HG02623 (cell line): ENCODE results near the gene CAV3.
"Not testable (repeated sequence)": the region's sequence is repeated elsewhere in the genome, so short reads cannot be mapped to it uniquely, and the experiment has no call there.

Experiments used
- ATAC-seq: cut with Tn5 transposase; IDR thresholded peaks from one replicate; pipeline ENCODE4 v1.9.1; 2021; ENCODE audit warnings: moderate library complexity; ENCODE audit not compliant: unreplicated experiment

The CAV3 gene

DNA sequence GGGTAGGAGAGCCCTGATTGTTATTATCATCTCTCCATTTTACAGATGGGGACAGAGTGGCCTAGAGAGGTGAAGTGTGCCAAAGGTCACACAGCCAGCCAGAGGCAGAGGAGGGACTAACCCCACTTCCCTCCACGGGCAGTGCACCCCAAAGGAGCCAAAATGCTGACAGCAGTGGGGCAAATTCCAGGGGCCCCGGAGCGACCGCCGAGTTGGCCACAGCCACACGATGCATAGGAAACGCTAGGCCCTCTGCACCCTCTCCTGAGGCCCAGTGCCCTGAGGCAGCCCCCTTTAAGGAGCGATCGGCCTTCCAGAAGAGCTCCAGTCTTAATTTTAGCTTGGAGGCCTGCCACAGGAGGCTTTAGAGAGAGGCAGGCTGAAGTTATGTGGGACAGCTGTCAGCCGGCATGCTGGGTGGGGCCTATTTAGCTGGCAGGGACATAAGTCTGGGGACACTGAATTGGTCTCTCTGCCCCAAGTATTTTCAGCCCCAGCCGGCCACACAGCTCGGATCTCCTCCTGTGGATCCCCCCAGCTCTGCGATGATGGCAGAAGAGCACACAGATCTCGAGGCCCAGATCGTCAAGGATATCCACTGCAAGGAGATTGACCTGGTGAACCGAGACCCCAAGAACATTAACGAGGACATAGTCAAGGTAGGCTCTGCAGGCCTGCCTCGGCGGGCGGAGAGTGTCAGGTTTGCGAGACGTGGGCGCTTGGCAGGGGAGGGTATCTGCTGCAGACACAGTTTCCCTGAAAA is at the start of gene CAV3:
Gene CAV3, plus strand, starts transcription at position 471 of the 763 bp plus-strand sequence. Its CDS starts 75 bp downstream, at position 546.
- no peak for ATAC-seq

DNA sequence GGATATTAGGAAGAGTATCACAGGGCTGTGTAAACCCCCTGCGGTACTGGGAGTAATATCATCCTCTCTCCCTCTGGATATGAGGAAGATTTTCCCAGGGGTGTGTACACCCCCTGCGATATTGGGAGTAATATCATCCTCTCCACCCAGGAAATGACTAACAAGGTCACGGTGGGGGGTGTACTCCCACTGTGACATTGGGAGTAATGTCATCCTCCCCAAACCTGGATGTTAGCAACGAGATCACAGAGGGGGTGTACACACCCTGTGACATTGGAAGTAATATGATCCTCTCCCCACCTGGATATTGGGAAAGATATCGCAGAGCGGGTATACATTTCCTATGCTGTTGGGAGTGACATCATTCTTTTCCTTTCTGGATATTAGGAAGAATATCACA is 48.6 kb upstream of the CAV3 start:
- not testable (repeated sequence) for ATAC-seq

DNA sequence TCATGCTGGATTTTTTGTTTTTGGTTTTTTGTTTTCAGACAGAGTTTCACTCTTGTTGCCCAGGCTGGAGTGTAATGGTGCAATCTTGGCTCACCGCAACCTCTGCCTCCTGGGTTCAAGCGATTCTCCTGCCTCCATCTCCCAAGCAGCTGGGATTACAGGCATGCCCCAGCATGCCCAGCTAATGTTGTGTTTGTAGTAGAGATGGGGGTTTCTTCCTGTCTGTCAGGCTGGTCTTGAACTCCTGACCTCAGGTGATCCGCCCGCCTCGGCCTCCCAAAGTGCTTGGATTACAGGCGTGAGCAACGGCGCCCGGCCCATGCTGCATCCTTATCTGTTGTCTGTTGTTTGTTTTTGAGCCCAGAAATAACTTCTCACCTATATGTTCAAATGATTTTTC is 42.3 kb upstream of the CAV3 start:
- not testable (repeated sequence) for ATAC-seq

DNA sequence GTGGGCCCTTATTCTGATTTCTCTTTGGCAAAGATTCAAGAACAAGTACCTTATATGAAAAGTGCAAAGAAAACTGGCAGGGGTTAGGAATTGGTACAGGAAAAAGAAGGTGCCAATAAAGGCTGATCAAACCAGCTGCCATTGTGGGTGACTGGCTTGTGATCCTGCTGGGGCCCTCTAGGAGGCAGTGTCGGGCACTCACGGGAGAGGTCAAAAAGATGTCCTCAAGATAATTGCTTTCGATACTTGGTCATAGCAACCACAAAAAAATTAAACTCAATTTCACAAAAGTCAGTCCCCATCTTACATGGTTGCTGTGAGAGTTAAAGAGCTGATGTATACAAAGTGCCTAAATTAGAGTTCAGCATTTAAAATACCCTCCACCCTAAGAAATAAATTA is 31.0 kb upstream of the CAV3 start:
- no peak for ATAC-seq

DNA sequence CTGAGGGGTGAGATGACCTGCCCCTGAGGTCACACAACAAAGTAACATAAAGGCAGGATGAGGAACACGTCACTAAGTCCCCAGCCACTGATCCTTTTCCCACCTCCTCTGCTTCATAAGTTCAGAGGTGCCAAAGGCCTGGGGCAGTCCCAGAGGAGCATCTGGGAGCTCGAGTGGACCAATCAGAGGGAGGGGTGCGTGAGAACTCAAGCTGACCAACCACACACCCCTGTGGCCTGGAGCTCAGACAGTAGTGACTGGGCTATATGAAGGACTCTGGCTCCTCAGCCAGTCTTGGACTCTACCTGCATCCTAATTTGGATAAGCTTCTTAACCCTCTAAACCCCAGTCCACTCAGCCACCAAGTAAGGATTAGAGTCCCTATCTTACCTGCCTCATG is 28.0 kb upstream of the CAV3 start:
- ATAC-seq = no peak

DNA sequence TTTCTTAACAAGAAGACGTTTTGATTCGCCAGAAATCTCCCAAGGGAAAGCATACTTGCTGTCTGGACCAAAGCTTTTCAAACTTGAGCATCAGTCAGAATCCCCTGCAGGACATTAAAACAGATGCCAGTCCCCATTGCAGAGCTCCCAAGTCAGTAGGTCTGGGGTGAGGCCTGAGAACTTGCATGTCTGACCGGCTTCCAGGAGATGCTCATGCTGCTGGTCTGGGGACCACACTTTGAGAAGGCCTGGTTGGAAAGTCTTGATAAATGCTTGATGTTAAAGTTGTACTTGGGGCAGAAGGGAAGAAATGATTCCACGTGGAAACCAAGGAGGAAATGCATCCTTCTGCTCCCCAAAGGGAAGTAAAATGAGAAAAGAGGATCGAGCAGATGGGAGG is 24.3 kb upstream of the CAV3 start:
- ATAC-seq = no peak

DNA sequence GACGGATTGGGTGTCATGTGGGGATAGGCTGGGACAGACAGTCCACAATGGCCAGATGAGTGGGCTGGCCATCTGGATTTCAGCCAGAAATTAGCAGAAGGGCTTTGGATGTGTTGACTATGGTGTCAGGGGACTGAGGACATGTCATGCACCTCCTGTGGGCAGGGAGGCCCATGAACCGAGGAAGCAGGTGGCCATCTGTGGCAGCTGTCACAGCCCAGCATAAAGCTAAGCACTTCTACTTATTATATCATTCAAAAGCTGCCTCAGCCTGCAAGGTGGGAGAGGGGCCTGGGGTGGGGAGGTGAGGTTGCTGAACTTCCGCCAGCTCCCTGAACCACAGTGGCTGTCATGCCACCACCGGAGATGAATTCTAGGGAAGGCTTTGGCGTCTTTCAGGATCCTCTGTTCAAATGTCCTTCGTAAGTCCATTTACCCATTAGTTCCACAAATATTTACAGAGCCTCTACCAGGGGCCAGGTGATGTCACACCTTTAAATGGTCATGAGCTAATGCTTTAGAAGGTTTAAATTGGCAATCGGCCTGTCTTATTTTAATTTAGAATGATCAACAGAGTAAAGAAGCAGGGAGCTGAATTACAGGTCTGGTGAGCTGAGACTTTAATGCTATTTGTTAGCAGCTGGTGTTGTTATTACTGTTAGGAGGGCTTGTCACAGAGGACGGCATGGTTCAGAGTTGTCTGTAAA is 23.6 kb upstream of the CAV3 start:
- no peak for ATAC-seq

DNA sequence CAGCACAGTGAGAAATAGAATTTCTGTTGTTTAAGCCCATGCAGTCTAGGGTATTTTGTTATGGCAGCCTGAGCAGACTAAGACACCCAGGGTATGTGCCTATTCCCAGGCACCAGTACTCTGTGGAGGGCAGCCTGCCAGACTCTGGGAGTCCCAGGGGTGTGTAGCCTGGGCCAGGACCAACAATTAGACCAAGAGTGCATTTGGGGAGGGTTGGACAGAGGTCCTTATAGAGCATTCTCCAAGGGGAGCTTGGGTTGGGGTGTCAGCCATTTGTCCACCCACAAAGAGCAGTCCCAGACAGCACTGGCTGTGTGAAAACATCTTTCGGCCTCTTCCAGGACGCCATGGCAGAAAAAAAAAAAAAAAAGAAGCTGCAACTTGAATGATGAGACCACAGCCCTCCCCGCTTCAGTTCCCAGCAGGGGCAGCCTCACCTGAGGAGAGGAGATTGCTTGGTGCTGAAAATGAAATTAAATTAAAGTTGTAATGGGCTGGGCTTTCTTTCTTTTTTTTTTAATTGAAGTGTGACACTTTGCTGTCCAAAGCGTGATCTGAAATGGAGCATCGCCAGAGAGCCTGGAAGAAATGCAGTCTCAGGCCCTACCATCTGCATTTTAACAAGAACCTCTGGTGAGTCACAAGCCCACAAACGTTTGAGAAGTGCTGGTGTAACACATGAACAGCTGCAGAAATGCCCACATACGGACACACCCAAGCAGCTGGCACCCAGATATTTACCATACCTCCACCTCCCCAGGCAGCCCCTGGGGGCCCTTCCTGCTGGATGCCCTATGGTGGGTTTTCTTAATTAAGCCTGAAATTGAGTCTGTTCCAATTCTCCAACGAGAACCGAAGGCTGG is 21.3 kb upstream of the CAV3 start:
- no peak for ATAC-seq

DNA sequence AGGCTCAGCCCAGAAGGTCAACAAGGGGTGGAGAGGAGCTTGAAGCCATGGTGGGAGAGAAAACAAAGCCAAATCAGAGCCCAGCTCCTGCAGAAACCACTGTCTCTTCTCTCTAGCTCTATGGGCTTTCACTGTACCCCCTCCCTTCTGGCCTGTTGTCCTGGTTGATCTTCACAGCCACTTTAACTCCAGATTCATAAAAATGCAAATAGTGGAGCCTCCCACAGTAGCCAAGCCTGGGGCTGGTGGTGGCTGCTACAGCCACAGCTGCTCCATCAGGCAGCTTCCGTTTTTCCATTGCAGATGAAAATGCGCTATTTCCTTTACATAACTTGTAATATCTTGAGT is 20.7 kb upstream of the CAV3 start:
- no peak for ATAC-seq

DNA sequence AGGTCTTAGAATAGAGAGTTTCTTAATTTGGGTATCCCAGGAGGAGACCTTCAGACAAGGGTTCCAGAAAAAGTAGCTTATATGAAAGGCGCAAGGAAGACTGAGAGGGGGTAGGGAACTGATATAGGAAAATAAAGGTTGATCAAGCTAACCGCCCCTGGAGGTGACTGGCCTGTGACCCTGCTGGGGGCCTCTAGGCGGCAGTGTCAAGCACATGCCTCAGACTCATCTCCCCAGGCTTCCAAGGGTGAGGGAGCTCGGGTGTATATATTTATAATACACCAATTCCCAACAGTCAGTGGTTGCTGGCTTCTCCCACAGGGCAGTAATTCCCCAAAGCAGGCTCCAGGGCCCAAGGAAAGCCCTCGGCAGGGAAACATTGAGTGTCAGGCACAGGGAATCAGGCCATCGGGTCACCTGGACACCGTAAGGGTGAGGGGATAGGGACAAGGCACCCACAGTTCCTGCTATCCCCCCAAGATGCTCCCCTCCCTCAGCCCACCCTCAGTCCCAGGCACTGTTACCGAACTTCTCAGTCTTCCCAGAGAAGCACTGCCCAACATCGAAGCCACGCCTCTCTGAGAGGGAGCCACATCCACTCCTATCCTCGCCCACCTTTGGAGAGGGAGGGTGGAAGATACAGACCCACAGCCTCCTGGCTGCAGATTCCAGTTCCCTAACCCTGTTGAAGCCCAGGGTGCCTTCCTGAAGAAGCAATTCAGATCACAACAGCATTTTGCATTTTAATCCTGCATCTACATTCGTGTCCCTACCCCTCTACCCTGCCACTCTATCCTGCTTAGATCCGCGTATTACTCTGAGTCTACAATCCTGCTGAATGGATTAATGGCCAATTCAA is 19.5 kb upstream of the CAV3 start:
- ATAC-seq = peak; percentile 47

DNA sequence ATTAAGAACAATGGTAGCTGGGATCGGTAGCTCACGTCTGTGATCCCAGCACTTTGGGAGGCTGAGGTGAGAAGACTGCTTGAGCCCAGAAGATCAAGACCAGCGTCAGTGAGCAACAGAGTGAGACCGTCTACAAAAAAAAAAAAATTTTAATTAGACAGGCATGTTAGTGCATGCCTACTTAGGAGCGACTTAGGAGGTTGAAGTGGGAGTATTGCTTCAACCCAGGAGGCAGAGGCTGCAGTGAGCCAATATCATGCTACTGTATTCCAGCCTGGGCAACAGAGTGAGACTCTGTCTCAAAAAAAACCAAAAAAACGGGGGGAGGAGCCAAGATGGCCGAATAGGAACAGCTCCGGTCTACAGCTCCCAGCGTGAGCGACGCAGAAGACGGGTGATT is 17.8 kb upstream of the CAV3 start:
- not testable (repeated sequence) for ATAC-seq

DNA sequence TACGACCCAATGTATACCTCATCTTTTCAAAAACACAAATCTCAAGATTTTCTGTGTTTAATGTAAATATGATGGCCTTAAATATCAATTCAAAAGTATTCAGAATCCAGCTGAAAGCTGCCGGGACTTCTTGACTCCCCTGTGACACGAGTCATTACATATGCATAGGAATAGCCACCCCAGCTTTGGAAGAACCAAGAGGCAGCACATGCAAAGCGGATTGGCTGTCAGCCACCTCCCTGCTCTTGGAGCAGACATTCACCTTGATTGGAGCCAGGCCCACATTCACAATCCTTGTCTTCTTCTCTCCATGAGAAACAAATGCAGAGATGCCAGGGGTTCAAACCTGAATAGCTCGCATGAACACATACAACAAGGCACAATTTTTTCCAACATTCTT is 10.8 kb upstream of the CAV3 start:
- no peak for ATAC-seq

DNA sequence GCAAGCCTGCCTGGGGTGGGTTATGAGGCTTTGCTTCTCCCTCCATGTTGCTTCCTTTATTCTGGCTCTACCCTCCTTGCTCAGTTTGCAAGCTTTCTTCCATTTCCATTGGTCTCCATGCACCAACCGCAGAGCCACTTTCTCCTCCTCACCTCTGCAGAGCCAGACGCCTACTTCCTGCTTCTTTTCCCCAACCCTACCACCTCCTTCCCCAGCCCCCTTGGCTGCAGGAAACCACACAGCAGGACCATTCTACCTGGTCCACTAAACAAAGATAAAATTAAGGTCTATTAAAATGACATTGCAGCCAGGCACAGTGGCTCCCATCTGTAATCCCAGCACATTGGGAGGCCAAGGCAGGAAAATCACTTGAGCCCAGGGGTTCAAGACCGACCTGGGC is 10.0 kb upstream of the CAV3 start:
- no peak for ATAC-seq

DNA sequence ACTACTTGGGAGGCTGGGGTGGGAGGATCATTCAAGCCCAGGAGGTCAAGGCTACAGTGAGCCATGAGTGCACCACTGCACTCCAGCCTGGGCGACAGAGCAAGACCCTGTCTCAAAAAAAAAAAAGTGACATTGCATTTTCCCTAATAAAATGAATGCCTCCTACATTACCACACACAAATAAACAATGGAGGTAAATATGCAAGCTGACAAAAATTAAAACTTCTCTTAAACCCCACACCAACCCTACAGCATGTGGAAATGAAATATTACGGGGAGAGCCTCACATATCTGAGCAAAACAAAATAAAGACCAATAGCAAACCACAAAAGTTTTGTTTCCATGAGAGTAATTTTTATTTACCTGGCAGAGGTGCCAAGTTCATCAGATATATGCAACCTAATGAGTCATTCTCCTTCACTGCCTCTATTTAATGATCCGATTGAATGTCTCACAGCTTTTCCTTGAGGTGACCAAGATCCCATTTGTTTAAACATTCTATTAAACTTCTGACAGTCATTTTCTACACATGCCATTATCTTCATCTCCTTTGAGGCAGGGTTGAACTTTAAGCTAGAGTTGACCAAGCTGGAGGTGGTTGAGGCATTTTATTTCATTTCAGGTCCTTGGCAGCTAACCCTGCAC is 9.4 kb upstream of the CAV3 start:
- ATAC-seq = no peak

DNA sequence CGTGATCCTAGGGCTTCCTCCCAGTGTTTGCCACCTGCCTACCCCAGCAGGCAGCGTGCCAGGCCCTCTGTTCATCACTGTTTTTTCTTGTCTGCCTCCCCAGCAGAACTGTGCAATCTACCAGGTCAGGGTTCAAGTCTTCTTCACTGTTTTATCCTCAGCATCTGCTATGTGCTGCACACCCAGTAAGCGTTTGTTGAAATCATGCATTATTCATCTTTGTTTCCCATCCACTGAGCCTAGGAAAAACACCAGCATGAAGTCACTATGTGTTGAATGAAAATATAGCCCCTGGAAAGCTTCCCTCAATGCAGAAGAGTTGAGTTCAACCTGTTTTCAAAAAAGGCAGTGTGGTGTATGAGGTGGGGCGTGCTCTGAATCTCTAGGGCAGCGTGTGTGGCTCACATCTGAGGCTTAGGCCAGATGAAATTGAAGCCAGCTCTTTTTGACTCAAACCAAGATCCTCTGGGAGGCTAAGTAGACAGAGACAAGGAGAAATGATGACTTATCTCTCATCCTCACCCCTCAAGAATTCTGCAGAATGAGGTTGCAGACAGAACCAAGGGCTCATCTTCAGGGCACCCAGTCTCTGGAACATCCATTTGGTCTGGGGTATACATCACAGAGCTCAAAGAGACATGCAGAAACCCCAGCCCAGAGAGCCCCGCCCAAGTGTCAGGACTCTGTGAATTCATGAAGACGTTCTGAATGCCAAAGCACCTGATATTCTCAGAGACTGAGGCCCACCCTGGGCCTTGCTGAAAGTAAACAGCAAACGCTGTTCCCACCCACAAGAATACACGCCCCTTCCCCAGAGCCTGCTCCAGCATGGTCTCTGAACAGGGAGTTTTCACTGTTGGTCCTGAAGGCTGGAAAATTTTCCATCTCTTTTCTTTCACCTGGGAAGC is 5.7 kb upstream of the CAV3 start:
- ATAC-seq = no peak

DNA sequence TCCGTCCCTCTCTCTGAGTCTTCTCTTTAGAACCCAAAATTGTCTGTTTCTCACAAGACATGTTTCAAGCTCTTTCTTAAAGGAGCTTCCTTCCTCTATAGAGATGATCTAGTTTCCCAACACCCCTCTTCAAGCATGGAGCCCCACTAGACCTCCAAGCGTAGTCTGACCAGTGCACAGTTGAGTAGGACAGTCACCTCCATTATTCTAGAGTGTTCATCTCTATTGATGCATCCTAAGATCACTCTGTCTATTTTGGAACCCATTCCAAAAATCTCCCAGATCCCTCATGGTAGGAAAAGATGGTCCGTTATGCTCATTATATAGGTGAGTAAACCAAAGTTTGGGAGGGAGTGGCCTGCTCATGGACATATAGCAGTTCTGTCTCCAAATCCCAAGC is 4.1 kb upstream of the CAV3 start:
- no peak for ATAC-seq

DNA sequence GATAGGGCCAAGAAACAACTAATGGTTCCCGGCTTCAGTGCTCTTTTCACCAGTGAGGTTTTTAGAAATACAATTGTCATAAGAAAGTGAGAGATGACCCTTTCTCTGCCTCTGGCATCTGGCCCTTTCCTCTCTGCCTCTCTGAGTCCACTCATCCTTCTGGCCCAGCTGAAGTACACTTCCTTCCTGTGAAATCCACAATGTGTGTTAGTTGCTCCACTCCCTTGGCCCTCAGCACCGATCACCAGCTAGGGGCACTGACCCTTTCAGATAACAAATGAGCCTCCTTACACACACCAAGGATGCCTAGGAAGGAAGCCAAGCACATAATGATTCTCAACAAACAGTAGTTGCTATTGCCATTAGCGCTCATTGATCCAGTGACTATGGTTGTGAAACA is 2.9 kb upstream of the CAV3 start:
- ATAC-seq = no peak

DNA sequence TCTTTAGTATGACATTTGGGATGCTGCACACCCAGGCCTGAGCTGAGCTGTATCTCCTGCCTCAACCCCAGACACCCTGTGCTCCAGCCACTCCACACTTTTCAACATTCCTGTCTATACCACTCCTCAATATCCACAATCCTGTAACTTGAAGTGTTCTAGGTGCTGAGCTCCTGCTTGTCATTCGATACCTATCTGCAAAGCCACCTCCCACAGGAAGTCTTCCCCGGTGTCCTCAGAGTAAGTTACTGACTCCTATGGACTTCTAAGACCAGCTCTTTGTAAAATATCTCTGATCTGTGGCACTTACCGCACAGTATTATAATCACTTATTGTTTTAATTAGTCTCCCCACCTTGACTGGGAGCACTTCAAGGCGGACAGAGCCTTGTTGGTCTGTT is 1.2 kb upstream of the CAV3 start:
- no peak for ATAC-seq

DNA sequence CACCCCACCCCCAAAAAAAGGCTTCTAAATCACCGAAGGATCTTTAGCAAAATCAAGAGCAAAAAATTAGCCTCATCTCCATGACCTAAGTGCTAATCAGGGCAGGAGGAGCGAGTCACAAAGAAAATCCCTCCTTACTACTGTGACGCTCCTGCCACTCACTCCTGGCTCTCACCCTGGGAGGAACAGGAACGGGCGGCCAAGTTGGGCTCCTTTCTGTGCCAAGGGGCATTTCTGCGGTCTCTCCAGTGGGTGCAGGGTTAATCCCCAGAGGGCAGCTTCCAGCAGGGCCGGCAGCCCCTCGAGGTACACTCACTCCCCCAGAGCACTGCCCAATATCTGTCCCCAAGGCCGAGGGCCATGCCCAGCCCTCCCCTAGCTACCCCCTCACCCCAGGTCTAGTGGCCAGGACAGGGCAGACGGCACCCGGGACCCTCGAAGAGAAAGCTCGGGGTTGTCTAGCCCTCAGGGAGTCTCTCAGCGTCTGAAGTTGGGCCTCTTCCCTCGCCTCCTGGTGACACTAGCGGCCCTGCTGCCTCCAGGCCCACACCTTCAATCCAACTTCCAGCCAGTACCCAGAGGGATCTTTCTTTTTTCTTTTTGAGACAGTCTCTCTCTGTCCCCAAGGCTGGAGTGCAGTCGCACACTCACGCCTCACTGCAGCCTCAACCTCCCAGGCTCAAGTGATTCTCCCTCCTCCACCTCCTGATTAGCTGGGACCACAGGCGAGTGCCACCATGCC is 706 bp downstream of the CAV3 start:
- no peak for ATAC-seq
